PC-9 (cell line): ENCODE results near the gene TUBB.
"Not testable (repeated sequence)": the region's sequence is repeated elsewhere in the genome, so short reads cannot be mapped to it uniquely, and the experiment has no call there.

ENCODE experiments used
- CTCF ChIP-seq: fragments of 200-600 bp; sonication (generic); conservative IDR thresholded peaks from 2 replicates; pipeline ENCODE4 v1.6.1; 2017; ENCODE audit warnings: mixed run types, antibody characterized with exemption, mild to moderate bottlenecking, moderate library complexity
- EZH2 ChIP-seq: fragments of 200-600 bp; sonication (generic); IDR thresholded peaks from 2 replicates; pipeline ENCODE4 v1.8.0; 2017; ENCODE audit warnings: antibody characterized with exemption, low read depth

GRCh38 chr6:30723843-30724741, 3.9 kb downstream of the TUBB start:
- not testable (repeated sequence) for TF ChIP-seq CTCF, EZH2
